Transverse colon (tissue), 4 donors: ENCODE results near the gene CHST5. TPM values are rescaled to one million over a fixed set of nuclear protein-coding genes. Genes with fewer than 3 reads are reported as not detected.

Experiments used
- DNase-seq: peaks from one replicate; pipeline ENCODE4 v3.0.0-alpha.2; 2019
- H3K27ac ChIP-seq, 4 donors: fragments of 200-600 bp; sonication (generic); 2 replicates each; pipeline ENCODE4 v1.5.1; 2016 to 2018; ENCODE audit warnings: inconsistent platforms in 4 of 4
- H3K27me3 ChIP-seq: fragments of 200-600 bp; sonication (generic); 2 replicates; pipeline ENCODE4 v1.5.1; 2017; ENCODE audit warnings: inconsistent platforms
- H3K36me3 ChIP-seq, 4 donors: fragments of 200-600 bp; sonication (generic); 2 replicates each; pipeline ENCODE4 v1.5.1; 2017 to 2019; ENCODE audit warnings: inconsistent platforms in 4 of 4
- H3K4me1 ChIP-seq, 4 donors: fragments of 200-600 bp; sonication (generic); 2 replicates each; pipeline ENCODE4 v1.5.1; 2017 to 2020; ENCODE audit warnings: inconsistent platforms in 4 of 4
- H3K4me3 ChIP-seq, 4 donors: fragments of 200-600 bp; sonication (generic); 1 replicate in 1 of 4; 2 replicates in 3 of 4; pipeline versions ENCODE4 v1.5.1 to v1.6.1; 2017 to 2019; ENCODE audit warnings: inconsistent platforms in 4 of 4
- H3K9me3 ChIP-seq, 2 donors: fragments of 200-600 bp; sonication (generic); 2 replicates each; pipeline ENCODE4 v1.5.1; 2017 to 2019; ENCODE audit warnings: inconsistent platforms in 2 of 2
- CTCF ChIP-seq, 5 experiments: fragments of 200-600 bp in 3 of 5; fragments of 450-650 bp in 2 of 5; sonication (generic) in 3 of 5; IDR thresholded peaks; 1 replicate in 2 of 5; 2 replicates in 3 of 5; pipeline ENCODE4 v1.5.1; 2016 to 2017; ENCODE audit warnings: antibody characterized with exemption in 5 of 5, inconsistent platforms in 3 of 5, mild to moderate bottlenecking in 2 of 5, moderate library complexity in 1 of 5
- EP300 ChIP-seq: sonication (generic); formaldehyde crosslinking; IDR thresholded peaks from one replicate; pipeline ENCODE4 v1.6.1; 2017; ENCODE audit warnings: antibody characterized with exemption, low read depth
- POLR2A ChIP-seq: fragments of 450-650 bp; IDR thresholded peaks from one replicate; pipeline ENCODE4 v1.6.1; 2016; ENCODE audit warnings: antibody characterized with exemption, mild to moderate bottlenecking, moderate library complexity
- POLR2AphosphoS5 ChIP-seq, 3 donors: sonication (generic); formaldehyde crosslinking; IDR thresholded peaks; one replicate each; pipeline ENCODE4 v1.6.1; 2016; ENCODE audit warnings: antibody characterized with exemption in 3 of 3
- WGBS, 2 donors: methylation state at CpG; one replicate each; pipeline ENCODE4 v1.1.5; 2018; ENCODE audit warnings: low coverage in 1 of 2; 5-methylcytosine and 5-hydroxymethylcytosine counted together
- in situ Hi-C, 4 donors: fragments of 200-750 bp; cut with MboI; loops; one replicate each; pipeline versions ENCODE4 v1.15.0 to v1.15.1; 2017; ENCODE audit warnings: low sequenced_read_pairs in 3 of 4, low pct_ligation_motif_present in 1 of 4, low pct_unique_long_range_greater_than_20kb in 1 of 4
- intact Hi-C: fragments of 100-400 bp; cut with DNase I; formaldehyde crosslinking; loops from one replicate; pipeline ENCODE4 v1.15.1; 2023; ENCODE audit warnings: low total_unique reads
- total RNA-seq, 4 donors: library from RNA; depleted of rRNA; stranded (reverse); fragments of >200 nt; gene quantifications; one replicate each; pipeline ENCODE4 v1.1.0, GENCODE V29; 2016

Gene CHST5
- total RNA-seq, 4 donors from 2014 or later: 17.6 to 52.0 (median 33.8) TPM

GRCh38 chr16:75482434-75483205, 53.3 kb downstream of the CHST5 start:
- DNase-seq: no peak
- Histone ChIP-seq H3K36me3 (no peaks in the 10 kb centered on the region), H3K27me3 (no peaks in the 10 kb centered on the region), H3K27ac (no peak overlapping the region), H3K9me3 (no peaks in the 10 kb centered on the region), H3K4me3 (no peak overlapping the region), H3K4me1 (peaks cover 0 to 20% (median 12%) of the 10 kb centered on the region in 4 donors)
- in situ Hi-C loops (loop anchor here in 3 of 4 donors (25.0 kb wide), 1 partner anchor 280 kb away; no protein-coding TSS in a partner anchor), intact Hi-C loops (no loop called here)
- 75 to 82% methylated on average over 7 to 14 of the region's 14 CpGs for WGBS, 2 donors
- no peak for TF ChIP-seq EP300
- no peak for TF ChIP-seq POLR2AphosphoS5 (IDR thresholded peaks at IDR 0.05)
- no peak for TF ChIP-seq POLR2A
- TF ChIP-seq CTCF (IDR thresholded peaks at IDR 0.05): no peak

GRCh38 chr16:75481475-75481874, 54.4 kb downstream of the CHST5 start:
- Histone ChIP-seq H3K9me3 (no peaks in the 10 kb centered on the region), H3K27me3 (no peaks in the 10 kb centered on the region), H3K36me3 (no peaks in the 10 kb centered on the region), H3K4me1 (peaks cover 0 to 12% (median 5%) of the 10 kb centered on the region in 4 donors), H3K27ac (no peak overlapping the region), H3K4me3 (no peak overlapping the region)
- no peak for TF ChIP-seq POLR2AphosphoS5 (IDR thresholded peaks at IDR 0.05)
- TF ChIP-seq POLR2A: no peak
- TF ChIP-seq CTCF (IDR thresholded peaks at IDR 0.05): no peak
- no peak for TF ChIP-seq EP300
- in situ Hi-C loops (loop anchor here in 3 of 4 donors (25.0 kb wide), 1 partner anchor 281 kb away; no protein-coding TSS in a partner anchor), intact Hi-C loops (no loop called here)
- WGBS, 2 donors: 88 to 92% methylated on average over 6 to 7 of the region's 7 CpGs
- DNase-seq: no peak

- H3K4me1 ChIP-seq: no peaks in the 10 kb centered on the region
- no peaks in the 10 kb centered on the region for H3K36me3 ChIP-seq
- intact Hi-C loops: loop anchor here (5.0 to 10.0 kb wide), 2 partner anchors 175 to 283 kb away; no protein-coding TSS in a partner anchor
- 97% methylated on average over 47 of the region's 47 CpGs; no CpG with 5 or more reads in 1 of the 2 donors for WGBS, 2 donors
- in situ Hi-C loops: loop anchor here (10.0 to 25.0 kb wide), 2 partner anchors 283 to 285 kb away; no protein-coding TSS in a partner anchor
- DNase-seq: no peak
- no peaks in the 10 kb centered on the region for H3K27me3 ChIP-seq
- H3K27ac ChIP-seq: no peak overlapping the region
- H3K9me3 ChIP-seq: no peaks in the 10 kb centered on the region
- TF ChIP-seq EP300 (no peak), POLR2A (no peak), POLR2AphosphoS5 (IDR thresholded peaks at IDR 0.05) (no peak), CTCF (IDR thresholded peaks at IDR 0.05) (no peak)
- no peak overlapping the region for H3K4me3 ChIP-seq
These were observed 56.4 kb downstream of the CHST5 start for GRCh38 chr16:75479421-75479990.

Other genes starting within 250 kb of the CHST5 start
- 100 to 1,000 TPM in 3 of 4 donors, 10 to 100 TPM in 1; 51.2 to 318 (median 145) TPM for gene CFDP1, start 102.6 kb downstream of the CHST5 start, total RNA-seq
- 10 to 100 TPM; 16.5 to 96.7 (median 49.2) TPM for gene TMEM170A, start 71.4 kb downstream of the CHST5 start, total RNA-seq
- 1 to 10 TPM; 1.7 to 3.7 (median 2.9) TPM for gene CHST6, start 40.7 kb downstream of the CHST5 start, total RNA-seq
- gene TMEM231, start 20.1 kb upstream of the CHST5 start, total RNA-seq: 10 to 100 TPM in 1 of 4 donors, 1 to 10 TPM in 3; 1.5 to 12.5 (median 5.3) TPM
- 100 to 1,000 TPM in 1 of 4 donors, 10 to 100 TPM in 3; 40.0 to 128 (median 81.3) TPM for gene GABARAPL2, start 30.3 kb upstream of the CHST5 start, total RNA-seq
- 10 to 100 TPM; 14.1 to 94.3 (median 49.1) TPM for gene ADAT1, start 87.2 kb upstream of the CHST5 start, total RNA-seq
- 10 to 100 TPM; 15.3 to 86.5 (median 76.4) TPM for gene KARS1, start 111.6 kb upstream of the CHST5 start, total RNA-seq
- 10 to 100 TPM; 20.9 to 50.0 (median 36.3) TPM for gene TERF2IP, start 111.7 kb upstream of the CHST5 start, total RNA-seq
- not detected for gene CPHXL2, start 140.9 kb upstream of the CHST5 start, total RNA-seq
- not detected for gene DUXB, start 165.4 kb upstream of the CHST5 start, total RNA-seq
- not detected for gene CPHXL, start 190.4 kb upstream of the CHST5 start, total RNA-seq